ENCODE measurements around the gene ZNF253.

DNA sequence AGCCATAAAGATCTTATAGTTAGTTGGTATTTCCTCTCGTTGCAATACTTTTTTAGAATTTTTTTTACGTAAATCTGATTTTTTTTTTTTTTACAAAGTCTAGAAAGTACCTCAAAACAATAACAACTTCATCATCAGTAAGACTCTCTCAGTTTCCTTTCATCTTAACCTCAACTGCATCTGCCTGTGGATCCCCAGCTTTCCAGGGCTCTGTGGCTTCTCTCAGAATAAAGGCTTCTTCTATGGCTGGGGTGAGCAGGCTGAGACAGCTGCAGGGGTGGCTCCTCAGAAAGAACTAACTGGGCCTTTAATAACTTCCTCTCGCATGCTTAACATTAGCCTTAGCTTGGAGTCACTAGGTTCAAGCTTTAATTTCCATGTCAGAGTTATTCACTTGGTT lies 48.3 kb upstream of the ZNF253 start:
- TF ChIP-seq EZH2 (IDR thresholded peaks at IDR 0.05; ENCODE audit: borderline replicate concordance, low read depth, low read length, poor library complexity, severe bottlenecking) (no peak), CTCF (conservative IDR thresholded peaks at IDR 0.05; ENCODE audit: low read depth, low read length) (no peak)

All from A673 (cell line).